NCI-H1417 (cell line): ENCODE data around the gene SORBS1.

Experiments used
- DNase-seq, 3 experiments: peaks; one replicate each; lab custom pipeline; 2025; lab: John Stamatoyannopoulos, UW

Gene SORBS1

DNA sequence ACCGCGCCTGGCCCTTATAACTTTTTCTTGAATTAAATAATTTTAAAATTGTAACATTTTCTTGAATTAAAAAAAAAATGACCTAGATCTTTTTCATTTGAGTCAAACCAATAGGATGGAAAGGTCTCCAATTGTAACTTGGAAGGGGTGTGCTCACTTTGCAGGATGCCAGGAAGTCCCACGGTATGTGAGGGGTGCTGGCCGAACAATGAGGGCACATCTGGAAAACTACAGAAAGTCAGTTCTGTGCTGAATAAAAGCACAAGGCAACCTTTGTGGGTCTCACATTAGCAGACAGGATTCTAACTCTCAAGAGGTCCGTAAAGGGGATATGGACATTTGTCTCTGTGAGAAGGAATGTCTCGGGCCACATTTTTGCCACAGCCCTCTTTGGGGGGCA is 217.6 kb downstream of the SORBS1 start:
- DNase-seq: no peak

DNA sequence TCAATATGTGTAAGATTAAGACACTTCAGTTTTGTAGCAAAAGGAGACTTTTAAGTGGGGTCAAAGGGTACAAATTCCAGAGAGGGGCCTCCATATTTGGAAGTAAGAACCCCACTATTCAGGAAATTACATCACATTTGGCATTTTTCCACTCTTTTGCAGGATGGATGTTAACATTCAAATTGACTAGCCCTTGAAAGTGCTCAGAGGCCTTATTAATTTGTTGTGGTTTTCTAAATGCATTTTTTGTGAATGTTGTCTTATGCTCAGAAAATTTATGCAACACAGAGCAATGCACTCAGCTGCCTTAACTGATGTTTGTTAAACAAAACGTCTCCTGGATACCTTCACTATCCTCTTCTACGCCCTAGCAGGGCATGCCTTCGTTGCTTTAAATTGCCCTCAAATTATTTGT is 219.4 kb downstream of the SORBS1 start:
- no peak for DNase-seq

DNA sequence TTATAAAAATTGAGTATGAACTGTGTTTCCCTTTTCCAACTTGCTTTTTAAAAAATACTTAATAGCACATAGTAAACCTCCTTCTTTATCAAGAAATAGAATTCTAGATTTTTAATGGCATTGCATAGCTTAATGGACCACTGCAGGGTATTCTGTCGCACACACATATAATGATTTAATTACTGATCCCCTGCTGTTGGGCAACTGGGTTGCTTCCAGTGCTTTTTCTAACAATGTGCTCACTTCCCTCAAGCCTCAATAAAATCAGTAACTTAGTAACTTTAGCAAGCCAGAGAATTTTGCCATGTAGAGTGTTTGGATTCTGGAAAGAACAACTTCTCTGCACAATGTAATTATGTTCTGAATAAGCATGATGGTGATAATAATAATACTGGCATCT is 221.3 kb downstream of the SORBS1 start:
- DNase-seq: peak in 1 of 3 experiments; percentile 10

DNA sequence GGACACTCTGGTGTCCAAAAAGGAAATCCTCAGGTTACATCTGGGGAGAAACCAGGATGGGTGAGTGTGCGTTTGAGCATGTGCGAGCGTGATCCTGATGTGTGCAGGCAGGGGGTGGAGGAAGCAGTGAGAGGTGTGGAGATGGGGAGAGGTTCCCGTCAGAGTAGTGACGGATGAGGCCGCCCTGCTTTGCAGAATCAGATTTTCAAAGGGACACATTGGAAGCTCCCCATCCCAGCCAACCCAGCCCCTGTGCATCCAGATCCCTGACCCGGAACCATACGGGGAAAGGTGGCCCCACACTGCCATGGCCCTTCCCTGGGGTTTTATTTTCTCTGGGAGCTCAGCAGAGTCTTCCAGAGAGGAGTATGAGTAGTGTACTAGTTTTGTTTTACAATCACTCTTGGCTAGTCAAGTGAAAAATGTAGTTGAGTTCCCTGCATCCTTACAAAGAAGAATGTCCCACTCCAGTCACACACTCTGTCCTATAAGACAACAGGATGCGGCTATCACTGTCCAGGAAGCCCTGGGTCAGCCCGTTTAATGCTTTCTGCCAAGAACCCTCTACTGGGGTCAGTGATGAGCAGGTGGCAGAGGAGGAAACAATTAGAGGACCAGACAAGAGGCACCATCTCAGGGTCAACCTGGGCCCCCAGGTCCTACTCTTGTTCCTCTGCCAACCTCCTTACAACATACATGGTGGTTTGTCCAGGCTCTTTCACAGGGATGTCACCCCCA is 223.6 kb downstream of the SORBS1 start:
- no peak for DNase-seq

DNA sequence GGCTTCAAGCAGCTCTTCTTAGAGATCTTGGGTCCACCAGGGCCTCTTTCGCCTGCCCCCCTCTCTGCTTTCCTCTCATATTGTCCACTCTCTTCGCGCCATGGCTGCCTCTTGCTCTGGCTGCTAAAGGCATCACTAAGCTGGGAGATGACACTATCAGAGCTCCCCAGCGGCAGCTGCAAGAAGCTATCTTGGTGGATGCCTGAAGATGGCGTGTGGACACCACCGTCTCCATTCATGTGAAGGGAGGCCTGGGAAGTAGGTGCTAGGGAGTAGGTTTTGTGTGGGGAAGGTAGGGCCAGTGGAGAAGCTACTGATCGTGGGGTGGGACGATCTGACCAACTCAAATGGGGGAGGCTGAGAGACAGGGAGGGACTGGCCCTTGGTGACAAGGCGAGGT is 224.5 kb downstream of the SORBS1 start:
- DNase-seq: no peak

DNA sequence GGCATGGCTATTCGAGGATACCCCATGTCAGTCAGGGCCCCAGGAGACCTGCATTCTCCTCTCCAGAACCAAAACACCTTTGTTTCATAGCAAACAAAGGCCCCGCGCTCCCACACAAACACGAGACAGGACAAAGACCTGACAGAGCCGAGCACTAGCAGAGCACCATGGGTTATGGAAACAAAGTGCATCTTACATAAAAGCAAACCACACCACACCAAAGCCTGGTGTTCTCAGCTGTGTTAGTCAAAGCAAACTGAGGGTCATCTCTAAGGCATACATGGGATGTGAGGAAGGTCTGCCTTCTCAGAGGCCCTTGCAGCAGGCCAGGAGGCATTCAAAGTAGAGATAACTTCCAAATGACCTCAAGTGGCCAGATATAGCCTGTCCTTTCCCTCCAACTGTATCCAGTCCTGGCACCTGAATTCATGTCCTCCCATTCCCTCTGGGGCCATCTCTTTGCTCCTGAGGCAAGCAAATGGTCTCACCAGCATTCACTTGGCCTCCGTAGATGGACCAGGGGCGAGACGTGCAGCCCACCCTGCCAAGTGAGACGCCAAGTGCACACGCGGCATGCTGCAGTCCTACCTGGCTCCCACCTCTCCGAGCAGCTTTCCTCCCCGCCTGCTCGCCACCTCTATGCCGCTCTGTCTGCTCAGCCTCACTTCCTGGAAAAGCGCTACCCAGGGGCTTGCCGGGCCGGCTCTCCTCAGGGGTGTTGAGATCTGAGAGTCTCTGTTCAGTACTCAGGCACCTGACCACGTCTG is 225.1 kb downstream of the SORBS1 start:
- DNase-seq: no peak

DNA sequence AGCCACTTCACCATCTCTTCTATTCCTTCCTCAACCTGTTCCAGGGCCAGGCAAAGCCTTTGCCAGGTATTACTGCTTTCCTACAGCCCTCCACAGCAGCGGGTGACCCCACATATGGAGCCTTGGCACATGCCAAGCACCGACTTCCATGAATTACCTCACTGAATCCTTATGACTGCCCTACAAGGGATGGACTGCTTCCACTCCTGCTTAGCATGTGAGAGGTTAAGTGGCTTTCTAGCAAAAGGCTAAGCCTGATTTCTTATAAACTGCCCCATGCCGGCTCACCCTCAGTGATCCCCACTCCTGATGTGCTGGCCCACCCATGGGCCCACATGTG is 226.4 kb downstream of the SORBS1 start:
- DNase-seq: no peak

DNA sequence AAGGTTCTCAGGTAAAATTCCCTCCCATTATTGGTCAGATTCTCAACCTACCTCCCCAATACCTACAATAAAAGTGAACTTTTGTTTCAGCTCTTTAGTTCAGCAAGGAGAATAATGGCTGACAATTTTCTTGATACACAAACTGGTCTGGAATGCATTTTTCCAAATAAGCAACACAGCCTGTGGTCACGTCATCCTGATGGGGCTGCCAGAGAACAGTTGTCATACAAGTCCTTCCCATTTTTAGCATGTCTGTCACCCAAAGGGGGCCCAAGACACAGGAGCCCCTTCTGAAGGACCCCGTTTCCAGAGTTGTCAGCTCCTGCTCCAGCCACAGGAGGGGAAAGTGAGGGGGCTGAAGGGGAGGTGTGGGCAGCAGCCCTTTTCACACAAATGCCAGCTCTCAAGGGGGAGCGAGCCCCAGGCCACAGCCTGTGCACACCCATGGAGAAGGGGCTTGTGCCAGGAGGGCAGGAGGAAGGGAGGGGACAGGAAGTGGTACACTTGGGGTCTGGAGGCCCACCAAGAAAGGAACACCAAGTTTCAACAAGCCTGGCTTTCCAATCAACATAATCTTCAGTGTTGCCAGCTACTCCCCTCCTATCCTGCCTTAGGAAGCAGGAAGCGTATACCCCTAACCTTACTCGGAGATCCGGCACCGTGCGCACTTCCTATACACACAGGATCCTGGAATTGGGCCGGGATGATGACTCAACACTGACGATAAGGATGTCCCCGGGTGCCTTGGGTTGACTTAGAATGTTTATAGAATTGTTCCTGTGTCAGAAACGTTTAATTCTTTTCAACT is 227.0 kb downstream of the SORBS1 start:
- DNase-seq: no peak

DNA sequence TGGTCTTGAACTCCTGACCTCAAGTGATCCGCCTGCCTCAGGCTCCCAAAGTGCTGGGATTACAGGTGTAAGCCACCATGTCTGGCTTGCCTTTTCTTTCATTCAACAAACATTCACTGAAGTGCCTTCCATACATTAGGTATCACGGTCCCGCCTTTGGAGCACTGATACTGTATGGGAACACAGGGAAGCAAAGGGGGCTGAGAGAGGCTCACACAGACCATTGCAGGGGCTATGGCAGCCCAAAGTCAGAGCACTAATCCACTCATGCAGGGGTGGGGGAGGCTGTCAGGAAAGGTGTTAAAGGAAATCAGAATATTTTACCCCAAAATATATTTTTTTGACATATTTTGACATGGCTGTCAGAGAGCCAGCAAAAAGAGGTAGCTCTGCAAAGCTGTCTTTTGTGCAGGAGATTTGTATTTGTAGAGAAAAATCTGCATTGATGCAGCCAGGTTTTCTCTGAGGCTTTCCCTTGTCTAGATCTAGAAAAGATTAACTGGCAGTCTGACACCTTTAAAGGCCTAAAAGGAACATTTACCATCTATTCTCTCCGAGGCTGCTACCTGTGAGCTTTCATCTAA is 228.4 kb downstream of the SORBS1 start:
- DNase-seq: no peak

DNA sequence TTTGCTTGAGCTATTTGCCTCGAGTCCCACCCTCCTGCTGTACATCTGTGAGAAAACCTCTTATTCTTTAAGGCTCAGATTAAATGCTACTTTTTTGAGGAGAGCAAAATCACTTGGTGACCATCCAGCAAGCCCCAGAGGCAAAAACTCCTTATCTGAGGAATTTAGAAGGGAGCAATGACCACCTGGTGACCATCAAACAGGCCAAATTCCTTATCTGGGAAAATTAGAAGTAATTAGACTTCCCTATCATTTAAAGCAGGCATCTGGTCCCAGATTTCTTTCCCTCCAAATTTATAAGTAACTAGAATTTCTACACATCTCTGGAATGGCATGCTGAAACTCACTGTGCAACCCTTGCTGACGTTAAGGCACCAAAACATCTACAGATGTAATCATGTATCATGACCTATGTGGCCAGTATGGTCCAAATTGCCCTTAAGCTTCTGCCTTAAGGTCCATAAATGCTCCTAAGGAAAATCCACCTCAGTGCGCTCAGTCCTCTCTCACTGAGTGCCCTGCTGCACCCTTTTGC is 229.5 kb downstream of the SORBS1 start:
- DNase-seq: no peak

DNA sequence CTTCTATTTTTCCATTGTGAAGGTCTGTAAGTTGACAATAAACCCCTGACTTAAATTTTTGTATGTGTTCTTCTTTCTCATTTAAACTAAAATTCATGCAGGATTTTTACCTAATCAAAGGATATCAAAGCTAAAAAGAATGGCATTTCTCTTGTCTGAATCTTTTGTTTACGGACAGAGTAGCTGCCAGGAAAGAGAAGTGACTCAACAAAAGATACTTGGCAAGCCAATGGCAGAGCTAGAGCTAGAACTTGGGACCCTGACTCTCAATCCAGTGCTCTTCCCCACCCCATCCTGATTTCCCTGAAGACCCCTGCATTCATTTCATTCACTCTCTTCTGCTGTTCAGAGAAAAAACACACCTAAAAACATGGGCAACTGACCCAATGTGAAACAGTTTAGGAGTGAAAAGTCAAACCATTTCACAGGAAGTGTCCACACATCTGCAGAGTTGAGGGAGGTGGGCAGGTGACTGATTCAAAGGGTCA is 230.2 kb downstream of the SORBS1 start:
- DNase-seq: no peak

DNA sequence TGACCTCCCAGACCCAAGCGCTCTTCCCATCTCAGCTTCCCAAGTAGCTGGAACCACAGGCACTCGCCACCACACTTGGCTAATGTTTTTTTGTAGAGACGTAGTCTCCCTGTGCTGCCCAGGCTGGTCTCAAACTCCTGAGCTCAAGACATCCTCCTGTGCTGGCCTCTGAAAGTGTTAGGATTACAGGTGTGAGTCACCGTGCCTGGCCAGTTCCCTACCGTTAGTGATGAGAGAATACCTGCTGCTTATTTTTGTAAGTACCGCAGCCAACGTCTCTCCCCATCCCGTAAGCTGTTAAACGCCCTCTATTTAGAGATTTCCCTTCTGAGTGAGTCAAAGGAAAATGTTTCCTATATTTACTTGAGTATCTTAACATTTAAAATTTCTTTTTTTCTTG is 231.9 kb downstream of the SORBS1 start:
- no peak for DNase-seq

DNA sequence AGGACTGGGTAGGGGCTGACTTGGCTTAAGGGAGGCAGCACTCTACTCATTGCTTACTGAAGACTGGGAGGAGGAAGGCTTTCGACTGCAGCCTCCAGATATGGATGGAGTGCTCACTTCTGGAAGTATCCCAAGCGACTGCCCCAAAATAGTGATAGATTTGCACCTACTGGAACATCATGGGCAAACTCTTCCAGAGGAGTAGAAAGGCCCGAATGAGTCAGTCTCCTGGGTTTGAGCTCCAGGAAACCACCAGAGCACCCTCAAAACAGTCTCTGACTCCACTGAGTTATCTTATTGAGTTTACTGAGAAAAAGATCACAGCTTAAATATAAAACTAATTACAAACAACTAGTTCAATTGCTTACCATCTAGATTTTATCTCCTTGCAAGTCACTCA is 233.2 kb downstream of the SORBS1 start:
- no peak for DNase-seq

DNA sequence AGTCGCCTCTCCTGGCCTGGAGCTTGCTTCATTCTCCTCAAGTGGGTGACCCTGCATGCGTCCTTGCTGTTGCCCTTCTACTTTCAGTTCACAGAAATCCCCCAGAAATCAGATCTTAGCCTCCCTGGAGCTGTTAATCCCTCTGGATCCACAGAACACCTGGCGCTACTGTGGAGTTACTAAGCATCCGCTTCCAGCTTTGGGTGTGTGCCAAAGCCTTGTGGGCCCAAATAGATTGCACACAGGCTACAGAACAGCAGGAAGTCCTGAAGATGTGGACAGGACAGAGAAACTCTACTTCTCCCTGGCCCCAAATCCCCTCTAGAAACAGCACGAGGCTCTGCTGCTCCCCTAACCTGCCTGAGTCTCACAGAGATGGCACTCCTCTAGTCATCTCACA is 233.8 kb downstream of the SORBS1 start:
- DNase-seq: peak; percentile 49 to 79 (median 54)

DNA sequence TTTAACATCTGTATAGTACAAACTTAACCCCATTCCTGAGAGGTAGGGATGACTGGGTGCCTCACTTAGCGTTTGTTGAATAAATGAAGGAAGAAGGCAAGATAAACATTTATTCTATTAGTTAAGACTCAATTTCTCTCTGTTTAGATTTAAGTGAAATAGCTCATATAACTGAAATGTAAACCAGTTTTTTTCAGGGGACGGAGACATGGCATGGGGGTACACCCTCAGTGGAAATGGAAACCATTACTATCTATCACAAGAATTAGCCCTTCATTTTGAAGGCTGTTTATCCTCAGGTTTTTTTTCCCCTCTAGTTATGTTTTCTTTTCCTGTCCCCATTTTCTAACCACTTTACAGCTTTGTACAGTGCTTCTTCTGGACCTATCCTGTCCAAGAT is 234.8 kb downstream of the SORBS1 start:
- DNase-seq: no peak

DNA sequence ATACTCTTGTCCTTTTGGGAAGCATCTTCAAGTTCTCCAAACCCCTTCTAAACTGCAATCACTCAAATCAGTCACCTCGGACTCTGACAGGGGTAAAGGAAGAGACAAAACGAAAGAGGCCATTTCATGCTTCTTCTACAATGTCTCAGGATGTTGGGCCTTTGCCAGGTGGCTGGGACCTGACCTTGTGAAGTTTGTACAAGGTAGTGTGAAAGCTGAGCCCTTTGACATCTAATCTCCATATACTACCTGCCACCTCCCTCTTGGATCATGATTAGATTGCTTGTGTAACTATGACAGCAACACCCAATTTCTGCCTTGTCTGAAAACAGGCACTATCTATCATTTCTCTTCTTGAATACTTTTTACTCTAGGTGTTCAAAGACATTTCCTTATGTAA is 235.3 kb downstream of the SORBS1 start:
- DNase-seq: no peak

DNA sequence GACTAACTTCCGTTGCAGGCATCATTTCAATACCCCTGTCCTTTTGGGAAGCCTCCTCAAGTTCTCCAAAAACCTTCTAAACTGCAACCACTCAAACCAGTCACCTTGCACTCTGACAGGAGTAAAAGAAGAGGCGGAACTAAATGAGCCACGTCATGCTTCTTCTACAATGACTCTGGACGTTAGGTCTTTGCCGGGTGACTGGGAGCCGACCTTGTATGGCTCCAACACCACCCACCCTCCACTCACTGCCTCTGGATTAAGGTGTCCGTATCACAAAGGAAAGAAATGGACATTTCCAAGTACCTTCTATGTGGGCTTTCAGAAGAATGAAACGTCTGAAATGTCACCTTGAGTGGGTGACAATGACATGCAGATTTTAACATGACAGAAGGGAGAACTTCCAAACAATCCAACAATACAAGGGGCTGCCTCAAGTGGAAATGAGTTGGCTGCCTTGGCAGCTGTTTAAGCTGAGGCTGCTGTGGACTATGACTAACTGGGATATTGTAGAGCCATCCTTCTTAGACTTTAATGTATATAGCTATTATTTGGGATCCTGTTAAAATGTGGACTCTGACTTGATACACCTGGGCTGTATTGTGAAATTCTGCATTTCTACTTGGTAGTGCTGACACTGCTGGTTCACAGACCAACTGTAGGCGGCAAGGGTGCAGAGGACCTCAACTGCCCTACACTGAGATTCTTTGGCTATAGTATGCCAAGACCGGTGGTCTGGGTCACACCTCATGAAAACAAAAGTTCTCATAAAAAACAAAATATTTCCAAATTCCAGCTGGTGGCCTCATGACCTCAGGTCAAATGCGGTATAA is 236.5 kb downstream of the SORBS1 start:
- DNase-seq: no peak

DNA sequence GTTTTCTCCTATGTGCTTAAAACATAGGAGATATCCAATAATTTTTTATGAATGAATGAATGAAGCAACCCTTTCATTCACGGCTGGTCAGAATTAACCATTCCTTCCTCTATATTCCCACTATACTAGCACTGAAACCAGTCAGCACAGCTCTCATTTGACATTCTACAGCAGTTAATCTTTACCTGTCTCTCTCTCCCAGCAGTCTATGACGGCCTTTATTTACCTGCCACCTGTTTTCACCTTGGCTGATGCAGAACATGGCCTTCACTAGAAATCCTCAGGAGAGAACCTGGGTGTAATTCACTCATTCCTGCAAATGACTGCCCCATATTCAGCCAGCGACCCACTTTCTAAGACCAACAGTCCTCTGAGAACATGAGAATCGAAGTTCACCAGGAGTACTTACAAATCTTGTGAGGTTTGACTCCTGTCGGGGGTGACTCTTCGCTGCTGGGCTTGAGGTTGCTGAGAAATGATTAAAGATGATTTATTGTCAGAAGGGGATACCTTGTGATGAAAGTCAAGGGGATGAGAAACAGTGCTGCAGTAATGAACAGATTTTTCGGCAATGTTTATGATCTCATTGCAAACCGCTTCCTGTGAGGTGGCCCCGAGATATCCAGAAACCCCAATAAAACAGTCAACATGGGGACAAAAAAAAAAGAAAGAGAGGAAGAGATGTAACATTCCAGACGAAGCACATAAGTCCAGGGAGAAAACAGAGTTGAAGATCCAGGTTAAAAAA is 239.4 kb downstream of the SORBS1 start:
- DNase-seq: no peak

DNA sequence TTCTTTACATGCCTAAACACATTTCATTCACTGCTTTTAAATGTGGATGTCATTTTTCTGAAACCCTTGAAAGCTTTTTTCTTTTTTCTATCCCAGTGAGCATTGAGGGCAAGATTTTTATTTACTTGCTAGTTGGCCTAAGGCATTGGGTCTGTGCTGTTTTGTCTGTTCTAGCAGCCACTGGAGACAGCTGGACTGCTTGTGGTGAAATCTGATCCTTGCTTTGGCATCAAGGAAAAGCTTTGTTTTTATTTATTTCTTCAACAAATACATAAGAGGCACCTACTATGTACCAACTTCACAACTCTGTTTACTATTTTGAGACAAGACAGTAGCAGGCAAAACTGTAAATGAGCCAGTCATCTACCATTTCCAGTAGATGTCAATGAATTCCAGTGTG is 241.9 kb downstream of the SORBS1 start:
- peak in 1 of 3 experiments; percentile 3 for DNase-seq

DNA sequence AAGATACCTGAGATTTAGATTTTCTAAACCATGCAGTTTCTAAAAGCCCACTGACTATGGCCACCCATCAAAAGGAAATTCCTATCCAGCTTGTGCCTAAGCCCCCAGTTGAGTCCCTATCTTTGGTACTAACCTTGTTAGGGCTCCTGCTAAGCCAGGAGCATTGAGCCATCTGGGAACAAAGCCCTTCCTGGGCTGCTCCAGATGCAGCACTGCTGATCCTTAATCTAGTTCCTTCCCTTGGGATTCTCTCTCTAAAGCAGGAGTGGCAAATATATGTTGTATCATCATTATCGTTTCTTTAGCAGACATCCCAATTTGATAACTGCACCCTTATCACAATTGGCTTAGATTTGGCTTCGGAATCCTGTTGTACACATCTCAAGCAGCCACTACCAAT is 245.7 kb downstream of the SORBS1 start:
- no peak for DNase-seq
